Activated CD4-positive, alpha-beta T cell treated with anti-CD3 and anti-CD28 coated beads, Interleukin-2, amount 10 ng/mL, durations not matched to agents 24 days and 14 days (primary cell): ENCODE results near the gene PLK3. TPM values are rescaled to one million over a fixed set of nuclear protein-coding genes. Genes with fewer than 3 reads are reported as not detected.

Experiments used
- DNase-seq: peaks from one replicate; pipeline ENCODE4 v3.0.0; 2022
- H3K27ac Mint-ChIP-seq: one replicate; pipeline ENCODE4 v1.8.0; 2022; ENCODE audit warnings: mild to moderate bottlenecking, mixed read lengths
- H3K27me3 Mint-ChIP-seq: one replicate; pipeline ENCODE4 v1.8.0; 2022; ENCODE audit warnings: mixed read lengths
- H3K36me3 Mint-ChIP-seq: one replicate; pipeline ENCODE4 v1.8.0; 2022; ENCODE audit warnings: low read depth, mild to moderate bottlenecking, mixed read lengths
- H3K4me1 Mint-ChIP-seq: one replicate; pipeline ENCODE4 v1.8.0; 2021; ENCODE audit warnings: mixed read lengths
- H3K4me3 Mint-ChIP-seq: one replicate; pipeline ENCODE4 v1.8.0; 2022; ENCODE audit warnings: mild to moderate bottlenecking, moderate library complexity, mixed read lengths
- H3K9me3 Mint-ChIP-seq: one replicate; pipeline ENCODE4 v1.8.0; 2021; ENCODE audit warnings: mixed read lengths
- intact Hi-C: fragments of 100-400 bp; cut with micrococcal nuclease; formaldehyde crosslinking; loops from one replicate; pipeline ENCODE4 v1.15.1; 2023
- total RNA-seq: library from RNA; stranded (reverse); gene quantifications from 2 replicates; pipeline ENCODE4 v1.2.3, GENCODE V29; 2022

Gene PLK3
- total RNA-seq, 1 donor from 2014 or later = 190 TPM

GRCh38 chr1:44798481-44799365 lies 1.5 kb upstream of the PLK3 start:
- Mint-ChIP-seq H3K9me3 (no peaks in the 10 kb centered on the region), H3K4me1 (peaks cover 26% of the 10 kb centered on the region), H3K27ac (peak overlapping the region; percentile 100), H3K27me3 (no peaks in the 10 kb centered on the region), H3K36me3 (peaks cover 28% of the 10 kb centered on the region), H3K4me3 (peak overlapping the region; percentile 99)
- peak; percentile 65 for DNase-seq
- intact Hi-C loops = no loop called here

- Mint-ChIP-seq H3K36me3 (peaks cover 52% of the 10 kb centered on the region), H3K27ac (peak overlapping the region; percentile 89), H3K4me1 (peaks cover 44% of the 10 kb centered on the region), H3K27me3 (no peaks in the 10 kb centered on the region), H3K4me3 (peak overlapping the region; percentile 96), H3K9me3 (no peaks in the 10 kb centered on the region)
- intact Hi-C loops = loop anchor here (1.0 to 10.0 kb wide), 6 partner anchors 8 to 783 kb away; partner anchors contain the start of genes MUTYH, NASP, TESK2 and TOE1
- peak; percentile 79 for DNase-seq
These were observed 1.5 kb downstream of the PLK3 start for GRCh38 chr1:44801491-44802305.

GRCh38 chr1:44802306-44803061 lies 2.3 kb downstream of the PLK3 start:
- peaks cover 60% of the 10 kb centered on the region for H3K36me3 Mint-ChIP-seq
- no peaks in the 10 kb centered on the region for H3K9me3 Mint-ChIP-seq
- intact Hi-C loops = loop anchor here (5.0 to 10.0 kb wide), 3 partner anchors 500 to 782 kb away; partner anchors contain the start of genes NASP and TESK2
- peak overlapping the region; percentile 96 for H3K4me3 Mint-ChIP-seq
- H3K4me1 Mint-ChIP-seq = peaks cover 52% of the 10 kb centered on the region
- peak overlapping the region; percentile 89 for H3K27ac Mint-ChIP-seq
- peak; percentile 69 for DNase-seq
- no peaks in the 10 kb centered on the region for H3K27me3 Mint-ChIP-seq

GRCh38 chr1:44803062-44803311 lies 2.8 kb downstream of the PLK3 start:
- peak overlapping the region; percentile 49 for H3K27ac Mint-ChIP-seq
- H3K27me3 Mint-ChIP-seq = no peaks in the 10 kb centered on the region
- no peaks in the 10 kb centered on the region for H3K9me3 Mint-ChIP-seq
- H3K4me1 Mint-ChIP-seq = peaks cover 56% of the 10 kb centered on the region
- no peak for DNase-seq
- intact Hi-C loops = loop anchor here (5.0 to 10.0 kb wide), 3 partner anchors 499 to 782 kb away; partner anchors contain the start of genes NASP and TESK2
- H3K36me3 Mint-ChIP-seq = peaks cover 64% of the 10 kb centered on the region
- peak overlapping the region; percentile 96 for H3K4me3 Mint-ChIP-seq

GRCh38 chr1:44803312-44804095 lies 3.3 kb downstream of the PLK3 start:
- peak overlapping the region; percentile 96 for H3K4me3 Mint-ChIP-seq
- peak; percentile 65 for DNase-seq
- peaks cover 66% of the 10 kb centered on the region for H3K36me3 Mint-ChIP-seq
- H3K27ac Mint-ChIP-seq = peak overlapping the region; percentile 49
- intact Hi-C loops = loop anchor here (5.0 to 10.0 kb wide), 3 partner anchors 499 to 781 kb away; partner anchors contain the start of genes NASP and TESK2
- peaks cover 59% of the 10 kb centered on the region for H3K4me1 Mint-ChIP-seq
- H3K9me3 Mint-ChIP-seq = no peaks in the 10 kb centered on the region
- no peaks in the 10 kb centered on the region for H3K27me3 Mint-ChIP-seq

GRCh38 chr1:44805311-44806024 lies 5.3 kb downstream of the PLK3 start:
- Mint-ChIP-seq H3K9me3 (no peaks in the 10 kb centered on the region), H3K4me1 (peaks cover 70% of the 10 kb centered on the region), H3K27me3 (peaks cover 2% of the 10 kb centered on the region), H3K4me3 (peak overlapping the region; percentile 96), H3K27ac (peak overlapping the region; percentile 49), H3K36me3 (peaks cover 77% of the 10 kb centered on the region)
- intact Hi-C loops = loop anchor here (5.0 to 10.0 kb wide), 3 partner anchors 689 to 997 kb away; partner anchors contain the start of genes MAST2, NASP and TESK2
- DNase-seq = peak; percentile 68

- H3K27ac Mint-ChIP-seq = peak overlapping the region; percentile 99
- peaks cover 77% of the 10 kb centered on the region for H3K4me1 Mint-ChIP-seq
- H3K9me3 Mint-ChIP-seq = no peaks in the 10 kb centered on the region
- peaks cover 78% of the 10 kb centered on the region for H3K36me3 Mint-ChIP-seq
- peaks cover 2% of the 10 kb centered on the region for H3K27me3 Mint-ChIP-seq
- peak; percentile 69 for DNase-seq
- intact Hi-C loops = loop anchor here (5.0 to 10.0 kb wide), 3 partner anchors 689 to 996 kb away; partner anchors contain the start of genes MAST2, NASP and TESK2
- H3K4me3 Mint-ChIP-seq = peak overlapping the region; percentile 96
These were observed 6.0 kb downstream of the PLK3 start for GRCh38 chr1:44806025-44806703.

- DNase-seq = no peak
- Mint-ChIP-seq H3K27me3 (peaks cover 2% of the 10 kb centered on the region), H3K9me3 (no peaks in the 10 kb centered on the region), H3K4me3 (peak within 1 kb of the TSS; percentile 81), H3K27ac (peak within 1 kb of the TSS; percentile 99), H3K36me3 (peaks cover 79% of the 10 kb centered on the region), H3K4me1 (peaks cover 82% of the 10 kb centered on the region)
- intact Hi-C loops = loop anchor here (1.0 to 10.0 kb wide), 4 partner anchors 12 to 995 kb away; partner anchors contain the start of genes MAST2, NASP and TESK2
These were observed 6.7 kb downstream of the PLK3 start, which contains the start of gene DYNLT4 for GRCh38 chr1:44806704-44807363. Gene DYNLT4, minus strand, starts transcription at chr1:44807351. Its CDS starts 683 bp downstream, at chr1:44806668.

GRCh38 chr1:44807364-44808062 lies 7.3 kb downstream of the PLK3 start:
- Mint-ChIP-seq H3K4me3 (peak overlapping the region; percentile 81), H3K4me1 (peaks cover 82% of the 10 kb centered on the region), H3K36me3 (peaks cover 79% of the 10 kb centered on the region), H3K27me3 (peaks cover 2% of the 10 kb centered on the region), H3K9me3 (no peaks in the 10 kb centered on the region), H3K27ac (peak overlapping the region; percentile 99)
- intact Hi-C loops = loop anchor here (1.0 to 10.0 kb wide), 4 partner anchors 12 to 995 kb away; partner anchors contain the start of genes MAST2, NASP and TESK2
- peak; percentile 96 for DNase-seq

- Mint-ChIP-seq H3K4me3 (peak within 1 kb of the TSS; percentile 81), H3K27me3 (peaks cover 2% of the 10 kb centered on the region), H3K36me3 (peaks cover 74% of the 10 kb centered on the region), H3K4me1 (peaks cover 75% of the 10 kb centered on the region), H3K27ac (peak within 1 kb of the TSS; percentile 99), H3K9me3 (no peaks in the 10 kb centered on the region)
- peak; percentile 75 for DNase-seq
- intact Hi-C loops = loop anchor here (5.0 to 10.0 kb wide), 3 partner anchors 687 to 994 kb away; partner anchors contain the start of genes MAST2, NASP and TESK2
These were observed 8.1 kb downstream of the PLK3 start, which contains the start of gene BTBD19 for GRCh38 chr1:44808063-44808937. Gene BTBD19, plus strand, starts transcription at chr1:44808523. Its CDS starts 298 bp downstream, at chr1:44808821.
